Measurements from ENCODE around the gene ATP8B4.

- TF ChIP-seq POLR2A (IDR thresholded peaks at IDR 0.05) (no peak), CTCF (IDR thresholded peaks at IDR 0.05) (no peak), EP300 (IDR thresholded peaks at IDR 0.05) (no peak)
Measured at GRCh38 chr15:49984436-49984835, 134.6 kb downstream of the ATP8B4 start.
